ENCODE results near the gene TNFSF13.

TNFSF13 gene

GRCh38 chr17:7538891-7539545 is 19.5 kb upstream of the TNFSF13 start:
- TF ChIP-seq CTCF (IDR thresholded peaks at IDR 0.05; ENCODE audit: borderline replicate concordance, insufficient read depth, low read depth, low read length): no peak
- no peak overlapping the region for H3K4me3 ChIP-seq (ENCODE audit: low read depth, low read length)

- H3K4me3 ChIP-seq (ENCODE audit: low read depth, low read length): no peak overlapping the region
- TF ChIP-seq CTCF (IDR thresholded peaks at IDR 0.05; ENCODE audit: borderline replicate concordance, insufficient read depth, low read depth, low read length): no peak
Observed at GRCh38 chr17:7541074-7541621, 17.4 kb upstream of the TNFSF13 start.

- no peak for TF ChIP-seq CTCF (IDR thresholded peaks at IDR 0.05; ENCODE audit: borderline replicate concordance, insufficient read depth, low read depth, low read length)
- no peak overlapping the region for H3K4me3 ChIP-seq (ENCODE audit: low read depth, low read length)
Observed at GRCh38 chr17:7544911-7545310, 13.6 kb upstream of the TNFSF13 start.

- H3K4me3 ChIP-seq (ENCODE audit: low read depth, low read length): peak within 1 kb of the TSS; percentile 65
- 0 out of 2 replicates have a peak, but pooled peaks have one; percentile 2 for TF ChIP-seq CTCF (IDR thresholded peaks at IDR 0.05; ENCODE audit: borderline replicate concordance, insufficient read depth, low read depth, low read length)
Observed at GRCh38 chr17:7548585-7549400, 9.8 kb upstream of the TNFSF13 start, which contains the start of gene TNFSF12. TNFSF12 (plus strand) TSS chr17:7549058; CDS start chr17:7549154, 96 bp downstream.

- H3K4me3 ChIP-seq (ENCODE audit: low read depth, low read length): peak overlapping the region; percentile 65
- TF ChIP-seq CTCF (IDR thresholded peaks at IDR 0.05; ENCODE audit: borderline replicate concordance, insufficient read depth, low read depth, low read length): no peak
Observed at GRCh38 chr17:7549401-7550055, 9.0 kb upstream of the TNFSF13 start.

- no peak for TF ChIP-seq CTCF (IDR thresholded peaks at IDR 0.05; ENCODE audit: borderline replicate concordance, insufficient read depth, low read depth, low read length)
- no peak overlapping the region for H3K4me3 ChIP-seq (ENCODE audit: low read depth, low read length)
Observed at GRCh38 chr17:7550344-7550743, 8.2 kb upstream of the TNFSF13 start.

Measured in GM12875 (cell line).